A549 (cell line): ENCODE measurements around the gene SMIM32. TPM values are rescaled to one million over a fixed set of nuclear protein-coding genes. Genes with fewer than 3 reads are reported as not detected.

Experiments used
- ATAC-seq, 2 experiments: fragments of 200-7000 bp in 1 of 2; fragments of >200 bp in 1 of 2; cut with Nextera tagmentation in 1 of 2; cut with Tn5 transposase in 1 of 2; 3 replicates each; pipeline versions ENCODE4 v1.8.0 to v1.9.1; 2018 to 2020; ENCODE audit warnings: mild to moderate bottlenecking in 1 of 2, moderate library complexity in 1 of 2
- CTCF ChIA-PET: fragments of 300-600 bp; sonication (Branson Sonifier 250); formaldehyde crosslinking; extraction: SDS; loops from one replicate; lab custom pipeline; 2021; ENCODE audit warnings: antibody characterized with exemption, inconsistent platforms; lab: Yijun Ruan, JAX
- POLR2A ChIA-PET: fragments of 350-600 bp; formaldehyde crosslinking; extraction: SDS; loops from one replicate; lab custom pipeline; 2021; ENCODE audit warnings: antibody characterized with exemption, inconsistent platforms; lab: Yijun Ruan, JAX
- DNase-seq, 2 experiments: peaks; one replicate each; pipeline versions ENCODE4 v3.0.0 to v3.0.0-alpha.2; 2011 to 2016; ENCODE audit warnings: low read depth in 1 of 2, low spot score in 1 of 2
- FAIRE-seq: peaks from 2 replicates; lab custom pipeline; 2011; peaks lifted over from hg19 to GRCh38; lab: Jason Lieb, UNC
- H3K27ac ChIP-seq, 2 experiments: fragments of >200 bp; sonication (Bioruptor Twin); formaldehyde crosslinking; 3 replicates each; pipeline ENCODE4 v1.5.1; 2016 to 2017
- H3K4me1 ChIP-seq: fragments of >200 bp; sonication (Bioruptor Twin); formaldehyde crosslinking; 3 replicates; pipeline ENCODE4 v1.6.1; 2016
- H3K4me2 ChIP-seq: fragments of >200 bp; sonication (Bioruptor Twin); formaldehyde crosslinking; 3 replicates; pipeline ENCODE4 v1.6.1; 2016
- H3K4me3 ChIP-seq: fragments of >200 bp; sonication (Bioruptor Twin); formaldehyde crosslinking; 3 replicates; pipeline ENCODE4 v1.5.1; 2016
- H3K9me3 ChIP-seq: fragments of >200 bp; sonication (Bioruptor Twin); formaldehyde crosslinking; 3 replicates; pipeline ENCODE4 v1.6.1; 2016
- CBX2 ChIP-seq: fragments of 200-600 bp; sonication (generic); IDR thresholded peaks from 2 replicates; pipeline ENCODE4 v1.6.1; 2016; ENCODE audit warnings: low read depth, mild to moderate bottlenecking, borderline replicate concordance
- CEBPB ChIP-seq, 2 experiments: fragments of >200 bp in 1 of 2; sonication (Bioruptor Twin) in 1 of 2; formaldehyde crosslinking in 1 of 2; IDR thresholded peaks; 2 replicates each; pipeline ENCODE4 v1.6.1; 2012 to 2016
- CHD2 ChIP-seq: fragments of 150-350 bp; IDR thresholded peaks from 2 replicates; pipeline ENCODE4 v1.6.1; 2014; ENCODE audit warnings: low read length; ENCODE audit not compliant: partially characterized antibody
- CHD4 ChIP-seq: fragments of 200-600 bp; sonication (generic); IDR thresholded peaks from 2 replicates; pipeline ENCODE4 v1.6.1; 2016; ENCODE audit warnings: antibody characterized with exemption, mild to moderate bottlenecking, borderline replicate concordance
- EP300 ChIP-seq, 2 experiments: fragments of >200 bp; sonication (Bioruptor Twin); formaldehyde crosslinking; IDR thresholded peaks; 2 replicates in 1 of 2; 3 replicates in 1 of 2; pipeline ENCODE4 v1.6.1; 2016 to 2017
- ESRRA ChIP-seq: fragments of 150-350 bp; IDR thresholded peaks from 2 replicates; pipeline ENCODE4 v1.6.1; 2014; ENCODE audit warnings: mild to moderate bottlenecking, low read length, borderline replicate concordance
- FOSL2 ChIP-seq, 2 experiments: fragments of 450-650 bp in 1 of 2; fragments of >200 bp in 1 of 2; sonication (Bioruptor Twin) in 1 of 2; formaldehyde crosslinking; IDR thresholded peaks; 2 replicates each; pipeline versions ENCODE4 v1.5.0 to v1.6.1; 2016 to 2020; ENCODE audit warnings: mild to moderate bottlenecking in 1 of 2, moderate library complexity in 1 of 2
- GATA3 ChIP-seq: IDR thresholded peaks from 2 replicates; pipeline ENCODE4 v1.6.1; 2012; ENCODE audit warnings: borderline replicate concordance
- HEYL ChIP-seq: fragments of 250-450 bp; sonication (Bioruptor Pico); IDR thresholded peaks from 2 replicates; pipeline ENCODE4 v1.8.0; 2021; ENCODE audit warnings: mild to moderate bottlenecking, moderate library complexity
- HOXA7 ChIP-seq: fragments of 250-450 bp; sonication (Bioruptor Pico); IDR thresholded peaks from 2 replicates; pipeline ENCODE4 v1.5.0; 2020; ENCODE audit warnings: mild to moderate bottlenecking, moderate library complexity
- JUN ChIP-seq, 2 experiments: fragments of >200 bp; sonication (Bioruptor Twin); formaldehyde crosslinking; IDR thresholded peaks; 2 replicates in 1 of 2; 3 replicates in 1 of 2; pipeline ENCODE4 v1.6.1; 2016 to 2017
- KDM5A ChIP-seq: fragments of 200-600 bp; sonication (generic); IDR thresholded peaks from 2 replicates; pipeline ENCODE4 v1.6.1; 2016; ENCODE audit warnings: antibody characterized with exemption, mild to moderate bottlenecking
- MAFK ChIP-seq: fragments of 450-650 bp; IDR thresholded peaks from 2 replicates; pipeline ENCODE4 v1.6.1; 2014; ENCODE audit not compliant: partially characterized antibody
- MYC ChIP-seq: IDR thresholded peaks from 2 replicates; pipeline ENCODE4 v1.6.1; 2012; ENCODE audit warnings: mild to moderate bottlenecking, inconsistent platforms, low read length, improper control_type of control experiment, borderline replicate concordance
- POLR2A ChIP-seq: IDR thresholded peaks from 2 replicates; pipeline ENCODE4 v1.6.1; 2012; ENCODE audit warnings: mild to moderate bottlenecking, low read length
- POLR2AphosphoS2 ChIP-seq: conservative IDR thresholded peaks from 2 replicates; pipeline ENCODE4 v1.6.1; 2012; ENCODE audit warnings: low read length, improper control_type of control experiment, inconsistent platforms
- RARB ChIP-seq: fragments of 250-450 bp; sonication (Bioruptor Pico); IDR thresholded peaks from 2 replicates; pipeline ENCODE4 v1.8.0; 2021; ENCODE audit warnings: mild to moderate bottlenecking, moderate library complexity
- RCOR1 ChIP-seq: fragments of 150-350 bp; IDR thresholded peaks from 2 replicates; pipeline ENCODE4 v1.6.1; 2014; ENCODE audit warnings: antibody characterized with exemption, low read length, low read depth
- RFX5 ChIP-seq: fragments of 450-650 bp; IDR thresholded peaks from 2 replicates; pipeline ENCODE4 v1.7.1; 2014; ENCODE audit warnings: antibody characterized with exemption, mild to moderate bottlenecking, moderate library complexity
- RNF2 ChIP-seq: fragments of 200-600 bp; sonication (generic); IDR thresholded peaks from 2 replicates; pipeline ENCODE4 v1.6.1; 2016; ENCODE audit warnings: low read depth, mild to moderate bottlenecking, antibody characterized with exemption, moderate library complexity, borderline replicate concordance
- TP53 ChIP-seq: fragments of 250-450 bp; sonication (Bioruptor Pico); IDR thresholded peaks from 2 replicates; pipeline ENCODE4 v1.5.0; 2021; ENCODE audit warnings: mild to moderate bottlenecking, moderate library complexity
- ZC3H11A ChIP-seq: fragments of 450-650 bp; IDR thresholded peaks from 2 replicates; pipeline ENCODE4 v1.6.1; 2014; ENCODE audit warnings: antibody characterized with exemption, mild to moderate bottlenecking
- ZNF302 ChIP-seq: fragments of 250-450 bp; sonication (Bioruptor Pico); IDR thresholded peaks from 2 replicates; pipeline ENCODE4 v1.9.0; 2021; ENCODE audit warnings: inconsistent platforms, mild to moderate bottlenecking, moderate library complexity
- WGBS: methylation state at CpG from one replicate; pipeline ENCODE4 v1.1.6; 2017; ENCODE audit errors: missing lambda C conversion rate; 5-methylcytosine and 5-hydroxymethylcytosine counted together
- polyA plus RNA-seq, 4 experiments: library from polyadenylated mRNA; depleted of rRNA in 3 of 4; stranded (reverse); fragments of >200 nt; fragmentation: RNase III in 1 of 4; extraction: RNeasy Plus Mini Kit Qiagen cat#74134 plus additional on column Dnase treatment in 1 of 4; gene quantifications; 2 replicates in 3 of 4; 3 replicates in 1 of 4; pipeline ENCODE4 v1.2.3, GENCODE V29; 2011 to 2017
- TF ChIP-seq, protein P1 (sequence below): fragments of 250-450 bp; sonication (Bioruptor Pico); IDR thresholded peaks from 2 replicates; pipeline ENCODE4 v1.5.0; 2020; ENCODE audit warnings: low read depth, mild to moderate bottlenecking, moderate library complexity
- TF ChIP-seq, protein P2 (sequence below): fragments of >200 bp; sonication (Bioruptor Twin); formaldehyde crosslinking; IDR thresholded peaks from 2 replicates; pipeline ENCODE4 v1.6.1; 2016
- TF ChIP-seq, protein P3 (sequence below): IDR thresholded peaks from 2 replicates; pipeline ENCODE4 v1.6.1; 2012
- TF ChIP-seq, protein P4 (sequence below): fragments of 200-600 bp; sonication (generic); IDR thresholded peaks from 2 replicates; pipeline ENCODE4 v1.6.1; 2016; ENCODE audit warnings: antibody characterized with exemption, mild to moderate bottlenecking, moderate library complexity

Gene SMIM32
- polyA plus RNA-seq, 2 of the 4 experiments (the other 2 are of a cell fraction) = not detected

DNA sequence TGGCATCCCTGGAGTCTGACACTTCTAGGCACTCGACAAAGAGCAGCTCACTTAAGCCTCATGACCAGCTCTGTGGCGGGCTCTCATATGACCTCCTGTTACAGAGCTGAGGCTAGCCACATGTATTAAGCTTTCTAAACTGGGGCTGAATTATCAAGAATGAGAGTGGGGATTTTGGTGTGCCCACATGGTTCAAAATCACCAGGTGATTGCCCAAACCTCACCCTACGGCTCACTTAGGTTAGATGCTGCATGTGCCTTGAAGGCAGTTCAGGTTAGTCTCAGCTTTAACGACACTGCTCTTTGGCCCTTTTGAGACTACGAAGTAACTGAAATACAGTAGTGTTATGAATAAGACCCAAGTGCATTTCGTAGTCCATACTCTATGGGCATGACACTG, 39.4 kb upstream of the SMIM32 start:
- 0 out of 3 replicates have a peak, but pooled peaks cover 6% of the 10 kb centered on the region for H3K4me1 ChIP-seq
- DNase-seq = no peak
- no peak for ATAC-seq
- TF ChIP-seq CHD4 (no peak), RNF2 (no peak), TP53 (no peak), EP300 (IDR thresholded peaks at IDR 0.05) (no peak), CHD2 (no peak), POLR2AphosphoS2 (no peak), RFX5 (no peak), POLR2A (no peak), HEYL (no peak), ESRRA (no peak)
- TF ChIP-seq, protein P1, sequence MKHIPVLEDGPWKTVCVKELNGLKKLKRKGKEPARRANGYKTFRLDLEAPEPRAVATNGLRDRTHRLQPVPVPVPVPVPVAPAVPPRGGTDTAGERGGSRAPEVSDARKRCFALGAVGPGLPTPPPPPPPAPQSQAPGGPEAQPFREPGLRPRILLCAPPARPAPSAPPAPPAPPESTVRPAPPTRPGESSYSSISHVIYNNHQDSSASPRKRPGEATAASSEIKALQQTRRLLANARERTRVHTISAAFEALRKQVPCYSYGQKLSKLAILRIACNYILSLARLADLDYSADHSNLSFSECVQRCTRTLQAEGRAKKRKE (CRISPR knock-in tag) = no peak
- FAIRE-seq = no peak
- WGBS = 65% methylated on average over 6 of the region's 6 CpGs
- no peak overlapping the region for H3K27ac ChIP-seq
- H3K9me3 ChIP-seq = no peaks in the 10 kb centered on the region
- POLR2A ChIA-PET = no interaction called here
- H3K4me3 ChIP-seq = no peak overlapping the region
- CTCF ChIA-PET = interaction anchor here (1.0 to 1.5 kb wide), 5 partner anchors 8 to 20 kb away, joined by 3 to 5 read pairs (median 4); no protein-coding TSS in a partner anchor
- H3K4me2 ChIP-seq = no peak overlapping the region

DNA sequence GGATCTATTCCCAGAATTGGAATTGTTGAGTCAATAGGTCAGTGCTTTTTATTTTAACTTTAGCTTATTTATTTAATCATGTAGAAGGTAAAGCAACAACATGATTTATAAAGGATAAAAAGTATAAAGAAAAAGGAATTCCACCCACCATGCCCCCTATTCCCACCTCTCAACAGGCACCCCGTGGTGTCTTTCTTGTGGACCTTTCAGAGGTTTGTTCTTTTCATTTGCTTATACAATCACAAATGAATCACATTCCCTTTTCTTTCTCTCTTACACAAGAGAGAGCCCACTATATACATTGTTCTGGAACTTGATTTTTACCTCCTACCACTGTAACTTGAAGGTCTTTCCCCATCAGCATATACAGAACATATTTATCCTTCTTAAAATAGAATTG, 37.2 kb upstream of the SMIM32 start:
- no peak for DNase-seq
- Histone ChIP-seq H3K4me3 (no peak overlapping the region), H3K4me2 (no peak overlapping the region), H3K9me3 (no peaks in the 10 kb centered on the region), H3K27ac (no peak overlapping the region), H3K4me1 (0 out of 3 replicates have a peak, but pooled peaks cover 6% of the 10 kb centered on the region)
- ChIA-PET CTCF (interaction anchor here (0.9 to 1.4 kb wide), 2 partner anchors 11 to 18 kb away, joined by 3 to 5 read pairs; no protein-coding TSS in a partner anchor), POLR2A (interaction anchor here (0.6 kb wide), 1 partner anchor 71 kb away, joined by 3 read pairs; no protein-coding TSS in a partner anchor)
- no peak for ATAC-seq
- FAIRE-seq = no peak
- 0% methylated on average over 1 of the region's 1 CpG for WGBS
- TF ChIP-seq CBX2 (no peak), CEBPB (IDR thresholded peaks at IDR 0.05) (no peak), HOXA7 (CRISPR knock-in tag) (no peak), JUN (IDR thresholded peaks at IDR 0.05) (no peak), RCOR1 (no peak), ZNF302 (no peak), TP53 (no peak), ESRRA (no peak), ZC3H11A (no peak), GATA3 (no peak), KDM5A (no peak), FOSL2 (IDR thresholded peaks at IDR 0.05) (no peak), FOSL2 (CRISPR knock-in tag; IDR thresholded peaks at IDR 0.05) (no peak), EP300 (IDR thresholded peaks at IDR 0.05) (no peak), MYC (no peak), MAFK (no peak), RARB (CRISPR knock-in tag) (no peak)
- TF ChIP-seq, protein P2, sequence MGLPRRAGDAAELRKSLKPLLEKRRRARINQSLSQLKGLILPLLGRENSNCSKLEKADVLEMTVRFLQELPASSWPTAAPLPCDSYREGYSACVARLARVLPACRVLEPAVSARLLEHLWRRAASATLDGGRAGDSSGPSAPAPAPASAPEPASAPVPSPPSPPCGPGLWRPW = no peak
- TF ChIP-seq, protein P3, sequence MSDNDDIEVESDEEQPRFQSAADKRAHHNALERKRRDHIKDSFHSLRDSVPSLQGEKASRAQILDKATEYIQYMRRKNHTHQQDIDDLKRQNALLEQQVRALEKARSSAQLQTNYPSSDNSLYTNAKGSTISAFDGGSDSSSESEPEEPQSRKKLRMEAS = no peak
- TF ChIP-seq, protein P4, sequence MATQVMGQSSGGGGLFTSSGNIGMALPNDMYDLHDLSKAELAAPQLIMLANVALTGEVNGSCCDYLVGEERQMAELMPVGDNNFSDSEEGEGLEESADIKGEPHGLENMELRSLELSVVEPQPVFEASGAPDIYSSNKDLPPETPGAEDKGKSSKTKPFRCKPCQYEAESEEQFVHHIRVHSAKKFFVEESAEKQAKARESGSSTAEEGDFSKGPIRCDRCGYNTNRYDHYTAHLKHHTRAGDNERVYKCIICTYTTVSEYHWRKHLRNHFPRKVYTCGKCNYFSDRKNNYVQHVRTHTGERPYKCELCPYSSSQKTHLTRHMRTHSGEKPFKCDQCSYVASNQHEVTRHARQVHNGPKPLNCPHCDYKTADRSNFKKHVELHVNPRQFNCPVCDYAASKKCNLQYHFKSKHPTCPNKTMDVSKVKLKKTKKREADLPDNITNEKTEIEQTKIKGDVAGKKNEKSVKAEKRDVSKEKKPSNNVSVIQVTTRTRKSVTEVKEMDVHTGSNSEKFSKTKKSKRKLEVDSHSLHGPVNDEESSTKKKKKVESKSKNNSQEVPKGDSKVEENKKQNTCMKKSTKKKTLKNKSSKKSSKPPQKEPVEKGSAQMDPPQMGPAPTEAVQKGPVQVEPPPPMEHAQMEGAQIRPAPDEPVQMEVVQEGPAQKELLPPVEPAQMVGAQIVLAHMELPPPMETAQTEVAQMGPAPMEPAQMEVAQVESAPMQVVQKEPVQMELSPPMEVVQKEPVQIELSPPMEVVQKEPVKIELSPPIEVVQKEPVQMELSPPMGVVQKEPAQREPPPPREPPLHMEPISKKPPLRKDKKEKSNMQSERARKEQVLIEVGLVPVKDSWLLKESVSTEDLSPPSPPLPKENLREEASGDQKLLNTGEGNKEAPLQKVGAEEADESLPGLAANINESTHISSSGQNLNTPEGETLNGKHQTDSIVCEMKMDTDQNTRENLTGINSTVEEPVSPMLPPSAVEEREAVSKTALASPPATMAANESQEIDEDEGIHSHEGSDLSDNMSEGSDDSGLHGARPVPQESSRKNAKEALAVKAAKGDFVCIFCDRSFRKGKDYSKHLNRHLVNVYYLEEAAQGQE = no peak
